Adrenal gland (tissue), 5 donors: Measurements from ENCODE around the gene CCKAR.

Source experiments
- CTCF ChIP-seq, 6 experiments: fragments of 450-650 bp in 4 of 6; fragments of 200-600 bp in 2 of 6; sonication (generic) in 1 of 6; IDR thresholded peaks; 1 replicate in 5 of 6; 2 replicates in 1 of 6; pipeline versions ENCODE4 v1.5.1 to v1.8.0; 2016 to 2021; ENCODE audit warnings: antibody characterized with exemption in 6 of 6, mild to moderate bottlenecking in 2 of 6, moderate library complexity in 1 of 6
- POLR2A ChIP-seq, 2 donors: fragments of 450-650 bp; IDR thresholded peaks; one replicate each; pipeline ENCODE4 v1.6.1; 2017; ENCODE audit warnings: antibody characterized with exemption in 2 of 2, mild to moderate bottlenecking in 2 of 2, moderate library complexity in 1 of 2
- donor health status: DM: no; HTN: no; CAD: no.

DNA sequence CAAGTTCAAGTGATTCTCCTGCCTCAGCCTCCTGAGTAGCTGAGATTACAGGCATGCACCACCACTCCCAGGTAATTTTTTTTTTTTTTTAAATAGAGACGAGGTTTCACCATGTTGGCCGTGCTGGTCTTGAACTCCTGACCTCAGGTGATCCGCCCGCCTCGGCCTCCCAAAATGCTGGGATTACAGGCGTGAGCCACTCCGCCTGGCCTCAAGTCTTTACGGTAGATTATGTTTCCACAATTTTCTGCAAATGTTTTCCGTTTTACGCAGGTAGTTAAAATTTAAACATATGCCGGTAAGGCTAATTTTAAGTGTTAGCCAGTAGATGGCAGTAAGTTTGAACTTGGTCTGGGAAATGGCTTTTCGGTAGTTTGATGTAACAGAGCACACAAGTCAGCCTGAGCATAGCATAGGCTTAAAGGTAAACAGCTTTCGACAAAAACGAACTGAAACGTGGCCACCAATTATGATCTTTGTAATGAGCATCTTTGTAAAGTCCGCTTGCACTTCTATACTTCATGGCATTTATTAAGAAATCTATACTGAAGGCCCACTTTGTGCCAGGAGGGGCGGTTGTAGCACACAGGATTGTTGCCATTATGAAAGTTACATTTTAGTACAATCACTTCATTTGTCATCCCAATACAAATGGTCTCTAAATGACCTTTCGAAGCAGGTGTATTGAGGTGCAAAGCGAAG lies 31.1 kb downstream of the CCKAR start:
- TF ChIP-seq CTCF (IDR thresholded peaks at IDR 0.05) (peak; percentile 53 to 67 (median 62)), POLR2A (IDR thresholded peaks at IDR 0.05) (no peak)
